HG03442 (cell line): ENCODE measurements around the gene TAPT1.
"Not testable (repeated sequence)": the region's sequence is repeated elsewhere in the genome, so short reads cannot be mapped to it uniquely, and the experiment has no call there.

Experiments used
- ATAC-seq: cut with Tn5 transposase; IDR thresholded peaks from one replicate; pipeline ENCODE4 v1.9.1; 2021; ENCODE audit warnings: mild to moderate bottlenecking, moderate library complexity; ENCODE audit not compliant: unreplicated experiment

TAPT1 gene

DNA sequence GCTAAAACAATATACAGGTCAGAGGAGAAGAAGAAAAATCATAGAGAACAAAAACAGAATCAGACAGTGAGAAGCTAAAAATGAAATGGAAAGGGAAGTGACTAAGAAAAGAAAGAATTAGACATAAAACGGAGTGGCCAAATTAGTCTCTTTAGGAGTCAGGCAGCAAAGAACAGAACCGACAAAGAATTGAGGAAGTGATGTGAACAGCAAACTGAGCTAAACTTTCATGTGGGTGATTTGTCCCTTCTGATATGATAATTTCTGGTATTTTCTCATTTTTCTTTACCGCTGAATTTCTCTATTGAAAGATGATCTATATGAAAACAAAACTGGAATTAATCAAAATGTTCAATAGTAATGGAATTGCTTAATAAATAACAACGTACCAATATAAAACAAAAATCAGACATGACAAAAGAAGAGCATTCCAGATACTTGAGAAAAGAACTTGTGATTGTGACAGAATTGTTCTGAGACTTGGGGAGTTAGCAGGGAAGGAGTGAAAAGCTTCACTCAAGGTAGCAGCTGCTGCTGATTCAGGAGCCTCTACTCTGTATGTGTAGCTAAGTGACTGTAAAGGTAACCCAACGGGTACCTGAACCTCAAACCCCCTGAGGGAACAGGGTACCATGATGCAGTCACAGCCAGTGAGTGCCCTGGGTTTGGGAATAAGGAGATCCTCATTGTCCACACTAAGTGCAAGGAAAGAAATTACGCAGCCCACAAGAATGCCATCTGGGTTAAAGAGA lies 8.8 kb downstream of the TAPT1 start:
- peak; percentile 90 for ATAC-seq

DNA sequence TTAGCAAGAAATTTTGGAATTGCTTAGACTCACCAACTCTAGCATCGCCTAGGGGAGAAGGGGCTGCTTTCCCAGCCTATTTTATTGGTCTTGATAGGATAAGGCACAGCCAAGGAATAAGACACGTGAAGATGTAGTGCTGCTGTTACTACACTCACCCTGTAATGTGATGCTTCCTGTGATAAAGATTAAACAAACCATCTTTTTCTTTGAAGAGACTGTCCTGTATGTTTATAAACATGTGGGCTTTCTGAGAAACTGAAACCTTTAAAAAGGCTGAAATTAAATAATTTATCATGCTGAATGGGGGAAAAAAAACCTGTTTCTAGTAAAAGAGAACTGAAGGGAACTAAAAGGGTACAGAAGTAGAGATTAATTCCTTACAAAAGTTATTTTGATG lies 13.2 kb downstream of the TAPT1 start:
- ATAC-seq = no peak

DNA sequence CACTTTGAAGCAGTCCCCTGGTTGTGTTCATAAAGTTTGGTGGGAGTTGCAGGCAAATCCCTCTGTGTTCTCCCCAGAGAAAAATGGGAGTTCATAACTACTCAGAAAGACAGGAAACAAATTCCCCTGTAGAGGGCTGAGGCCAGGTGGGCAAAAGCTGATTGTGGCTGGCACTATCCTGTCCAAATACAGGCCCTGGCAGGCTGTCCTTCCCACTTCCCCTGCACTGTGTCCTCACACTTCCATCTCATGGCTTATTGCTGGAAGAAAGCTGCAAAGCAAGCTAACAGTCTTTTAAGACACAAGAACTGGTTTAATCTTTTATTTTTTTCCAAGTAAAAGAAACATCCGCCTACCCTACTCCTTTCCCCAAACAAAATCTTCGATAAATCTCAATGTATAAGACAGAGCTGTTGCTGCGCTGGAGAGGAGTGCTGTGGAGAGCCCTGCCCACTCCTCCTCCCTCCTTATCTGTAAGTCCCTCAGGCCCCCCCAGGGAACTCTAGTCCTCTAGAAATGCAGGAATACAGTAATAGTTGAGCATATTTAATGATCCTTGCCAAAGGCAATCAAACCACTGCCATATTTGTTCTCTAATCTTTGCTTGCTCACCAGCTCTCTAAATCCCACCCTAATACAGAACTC lies 14.0 kb downstream of the TAPT1 start:
- no peak for ATAC-seq

GRCh38 chr4:16207409-16207808 lies 18.9 kb downstream of the TAPT1 start:
- no peak for ATAC-seq

GRCh38 chr4:16206848-16207247 lies 19.4 kb downstream of the TAPT1 start:
- ATAC-seq = no peak

- no peak for ATAC-seq
These were observed 20.0 kb downstream of the TAPT1 start for GRCh38 chr4:16206301-16206700.

GRCh38 chr4:16205298-16206164 lies 20.7 kb downstream of the TAPT1 start:
- peak; percentile 83 for ATAC-seq

DNA sequence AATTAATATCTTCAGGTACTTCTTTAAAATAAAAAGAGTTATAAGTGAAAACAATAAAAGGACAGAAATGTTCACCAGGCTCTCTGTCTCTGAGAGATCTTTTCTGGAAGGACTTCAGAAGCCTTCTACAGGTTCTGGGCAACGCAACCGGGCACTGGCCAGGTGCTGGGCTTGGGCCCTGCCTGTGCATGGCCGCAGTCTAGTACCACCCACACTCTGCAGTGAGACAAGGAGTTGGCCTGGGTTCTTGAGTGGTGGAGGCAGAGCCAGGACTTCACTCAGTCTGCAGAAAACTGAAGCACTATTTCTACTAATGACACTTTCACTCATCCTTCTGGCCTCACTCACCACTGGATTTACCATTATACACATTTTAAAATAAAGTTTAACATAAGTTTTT lies 21.8 kb downstream of the TAPT1 start:
- no peak for ATAC-seq

DNA sequence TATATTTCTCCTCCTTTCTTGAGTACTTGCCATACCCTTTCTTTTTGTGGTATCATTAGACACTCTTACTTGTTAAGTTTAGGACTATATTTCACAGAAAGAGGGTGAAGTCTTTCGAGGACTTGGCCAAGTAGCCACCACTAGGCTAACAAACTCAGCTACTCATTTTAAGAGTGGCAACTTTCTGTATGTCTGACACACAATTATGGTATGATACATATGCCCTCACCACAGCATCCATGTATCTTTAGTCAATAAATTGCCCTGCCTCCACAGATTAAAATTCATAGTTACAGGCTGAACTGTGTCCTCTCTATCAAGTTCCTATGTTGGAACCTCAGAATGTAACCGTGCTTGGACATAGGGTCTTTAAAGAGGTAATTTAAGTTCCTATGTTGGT lies 23.2 kb downstream of the TAPT1 start:
- ATAC-seq = no peak

DNA sequence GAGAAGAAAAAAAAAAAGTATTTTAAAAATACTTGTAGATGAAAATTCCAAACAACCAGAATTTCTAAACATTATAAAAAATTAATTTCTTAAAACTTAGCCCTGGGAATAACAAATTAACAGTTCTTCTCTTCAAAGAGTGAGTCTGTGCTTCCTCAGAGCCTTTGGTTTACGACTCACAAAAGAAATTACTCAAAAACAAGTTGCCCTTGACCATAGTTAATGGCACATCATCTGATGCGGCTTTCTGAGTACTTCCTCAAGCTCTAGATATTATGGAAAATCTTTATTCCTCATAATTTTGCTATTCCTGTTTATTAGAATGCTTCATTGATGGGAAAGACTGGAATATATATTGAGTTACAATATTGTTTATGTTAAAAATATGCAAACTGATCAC lies 23.7 kb downstream of the TAPT1 start:
- ATAC-seq = no peak

DNA sequence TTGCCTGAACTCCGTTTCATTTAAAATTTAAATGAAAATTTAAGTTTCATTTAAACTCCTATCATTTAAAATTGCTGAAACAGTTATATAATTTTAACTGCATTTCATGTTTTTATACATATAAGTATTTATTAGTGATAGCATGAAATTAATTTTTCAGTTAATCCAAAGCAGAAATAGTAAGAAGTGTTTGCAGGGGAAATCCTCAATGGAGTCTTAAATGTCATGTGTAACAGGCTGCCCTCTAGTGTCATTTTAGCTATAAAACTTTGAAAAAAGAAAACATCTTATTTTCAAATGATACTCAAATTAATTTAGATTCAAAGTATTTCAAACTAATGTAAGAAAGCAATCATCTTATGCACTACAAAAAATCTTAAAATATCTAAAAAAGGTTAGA lies 27.2 kb downstream of the TAPT1 start:
- no peak for ATAC-seq

DNA sequence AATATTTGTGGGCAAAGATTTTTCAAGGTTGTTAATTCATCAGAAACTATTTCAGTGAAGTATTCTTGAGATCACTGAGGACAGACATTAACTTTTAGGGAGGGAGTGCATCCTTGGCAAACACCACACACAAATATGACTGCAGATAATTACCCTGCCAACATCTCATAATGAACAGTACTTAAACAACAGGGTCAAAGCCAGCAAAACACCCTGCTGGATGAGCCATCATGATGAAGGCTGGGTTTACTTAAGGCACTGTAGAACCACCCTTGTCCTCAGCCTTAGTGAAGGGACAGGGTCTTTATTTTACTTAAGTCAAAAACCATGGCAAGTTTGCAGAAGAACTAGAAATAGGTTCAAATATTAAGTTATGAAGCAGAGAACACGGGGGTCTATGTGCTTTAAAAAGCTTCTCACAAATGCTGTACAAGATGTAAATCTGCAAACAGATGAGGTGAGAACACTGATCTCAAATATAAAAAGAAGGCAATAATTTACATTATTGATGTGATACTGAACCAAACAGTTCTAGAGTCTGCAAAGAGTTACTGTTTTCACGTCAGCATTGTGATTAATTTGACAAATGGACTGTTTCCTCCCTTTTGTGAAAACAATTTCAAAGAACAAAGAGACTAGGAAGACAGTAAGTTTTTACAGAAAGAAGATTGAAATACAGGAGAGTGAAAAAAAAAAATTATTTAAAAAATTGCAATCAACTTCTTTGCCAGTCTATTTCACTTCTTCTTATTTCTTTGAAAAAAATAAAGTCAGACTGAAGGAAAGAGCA lies 28.2 kb downstream of the TAPT1 start:
- ATAC-seq = no peak

DNA sequence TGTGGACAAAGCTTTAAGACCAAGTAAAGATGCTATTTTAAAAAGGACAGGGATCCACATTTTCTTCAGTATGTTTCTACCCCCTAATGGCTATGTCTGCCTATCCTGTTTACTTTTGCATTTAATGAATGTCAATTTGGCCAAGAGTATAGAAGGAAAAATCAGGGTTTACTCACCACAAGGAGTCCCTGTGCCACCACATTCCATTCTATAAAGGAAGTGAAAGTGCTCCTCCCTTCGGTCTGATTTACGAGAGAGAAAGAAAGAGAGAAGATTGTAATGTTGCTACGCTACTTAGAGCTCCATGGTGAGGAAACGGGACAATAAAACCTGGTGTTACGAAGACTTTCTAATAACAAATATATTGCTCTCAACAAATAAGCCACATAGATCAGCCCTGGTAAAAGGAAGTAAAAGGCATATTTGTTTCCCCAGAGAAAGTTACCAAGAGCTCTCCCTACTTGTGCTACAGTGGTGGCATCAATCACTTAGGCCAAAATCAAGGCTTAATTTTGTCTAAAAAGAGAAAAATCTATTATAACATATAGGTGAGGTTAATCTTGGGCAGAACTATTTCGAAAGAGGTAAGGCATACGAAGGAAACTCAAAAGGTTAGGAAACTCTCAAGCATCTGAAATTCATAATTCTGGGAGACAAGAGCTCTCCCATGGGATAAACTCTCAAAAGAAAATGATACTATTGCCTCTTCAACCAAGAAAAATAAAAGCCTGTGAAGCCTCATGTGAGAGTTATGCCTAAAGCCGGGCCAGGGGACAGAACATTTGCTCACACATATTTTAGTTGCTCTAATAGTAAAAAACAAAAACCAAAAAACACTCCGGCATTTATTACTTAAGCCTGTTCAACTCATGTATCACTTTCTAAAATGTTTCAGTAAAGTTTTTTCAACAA lies 29.5 kb downstream of the TAPT1 start:
- ATAC-seq = peak; percentile 80

GRCh38 chr4:16195209-16195608 lies 31.1 kb downstream of the TAPT1 start:
- no peak for ATAC-seq

DNA sequence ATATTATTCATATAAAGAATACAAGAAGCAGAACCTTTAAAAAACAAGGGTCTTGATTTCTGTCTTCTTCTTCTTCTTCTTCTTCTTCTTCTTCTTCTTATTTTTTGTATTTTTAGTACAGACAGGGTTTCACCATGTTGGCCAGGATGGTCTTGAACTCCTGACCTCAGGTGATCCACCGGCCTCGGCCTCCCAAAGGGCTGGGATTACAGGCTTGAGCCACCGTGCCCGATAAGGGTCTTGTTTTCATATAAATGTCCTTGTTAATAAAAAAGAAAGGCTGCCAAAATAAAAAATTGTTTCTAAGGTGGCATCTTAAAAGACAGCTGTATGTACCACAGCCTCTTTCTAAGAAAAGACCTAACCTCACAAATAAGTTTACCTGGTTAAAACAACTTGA lies 31.5 kb downstream of the TAPT1 start:
- not testable (repeated sequence) for ATAC-seq

DNA sequence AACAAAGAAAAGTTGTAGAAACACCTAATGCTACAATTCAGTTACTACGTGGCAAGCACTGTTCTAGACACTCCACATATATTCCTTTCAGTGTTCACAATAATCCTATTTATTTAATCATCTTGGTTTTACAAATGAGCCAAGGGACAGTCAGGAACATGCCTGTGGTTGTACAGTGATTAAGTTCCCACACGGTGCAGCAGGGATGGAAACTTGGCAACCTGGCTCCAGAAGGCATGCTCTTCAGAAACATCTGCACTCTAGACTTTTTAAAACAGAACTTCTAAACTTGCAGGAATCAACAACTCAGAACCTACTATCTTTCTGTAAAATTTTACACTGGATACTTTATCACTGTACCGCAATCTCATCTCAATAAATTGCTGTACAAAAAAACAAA lies 32.1 kb downstream of the TAPT1 start:
- no peak for ATAC-seq

DNA sequence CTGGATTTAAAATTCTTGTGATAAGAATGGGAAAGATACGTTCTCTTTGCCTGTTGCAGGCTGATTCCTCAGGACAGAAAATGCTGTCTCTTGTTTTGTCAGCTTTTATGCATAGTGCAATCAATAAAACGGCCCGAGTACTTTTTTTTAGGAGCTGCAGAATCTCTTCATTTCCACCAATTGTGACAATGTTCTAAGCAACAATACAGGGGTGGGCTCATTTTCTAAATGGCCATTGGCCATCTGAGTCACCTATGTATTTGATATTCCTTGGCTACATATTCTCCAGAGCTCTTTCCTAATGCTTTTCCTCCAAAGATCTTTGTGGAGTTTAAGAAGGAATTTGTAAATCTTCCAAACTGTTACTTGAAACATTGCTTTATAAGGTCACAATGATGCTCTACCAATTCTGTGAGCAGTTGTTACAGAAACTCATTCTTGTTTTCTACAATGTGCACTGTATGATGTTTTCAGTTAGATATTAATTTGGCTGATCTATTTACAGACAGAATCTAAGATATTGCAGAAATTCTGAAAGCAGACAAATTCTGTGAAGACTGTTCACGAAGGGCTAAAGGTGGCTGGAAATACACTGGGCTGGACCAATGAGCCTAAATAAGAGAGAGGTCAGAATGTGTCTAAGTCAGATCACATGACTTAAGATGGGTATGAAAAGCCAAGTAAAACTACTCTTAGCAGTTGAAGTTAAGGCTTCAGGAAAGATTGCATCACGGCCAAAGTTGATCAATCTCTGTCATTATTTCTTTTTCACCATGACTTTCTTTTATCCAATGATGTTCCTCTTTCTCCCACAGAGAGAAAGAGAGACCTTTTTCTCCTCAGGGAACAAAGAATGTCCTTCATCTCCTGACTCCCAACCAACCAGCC lies 33.4 kb downstream of the TAPT1 start:
- ATAC-seq = no peak

GRCh38 chr4:16192057-16192456 lies 34.2 kb downstream of the TAPT1 start:
- no peak for ATAC-seq

DNA sequence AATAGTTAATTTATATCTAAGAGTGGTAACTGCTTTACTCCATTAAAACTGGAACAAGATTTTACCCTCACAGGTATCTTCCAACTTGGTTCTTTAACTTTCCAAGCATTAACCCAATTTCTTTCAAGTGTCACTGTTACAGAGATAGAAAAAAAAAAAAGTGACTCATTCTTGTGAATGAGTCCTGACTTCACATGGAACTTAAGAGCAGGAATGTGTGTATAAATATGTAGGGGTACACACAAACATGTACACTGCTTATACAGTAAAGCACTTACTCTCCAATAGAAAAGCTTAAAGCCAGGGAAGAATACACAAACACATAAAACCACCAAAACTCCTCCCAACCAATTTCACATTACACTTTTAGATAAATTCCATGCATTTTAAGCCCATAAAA lies 38.8 kb downstream of the TAPT1 start:
- no peak for ATAC-seq
